Lower leg skin (tissue), 4 donors: Measurements from ENCODE around the gene ANKDD1B. TPM values are rescaled to one million over a fixed set of nuclear protein-coding genes. Genes with fewer than 3 reads are reported as not detected.

Experiments used
- DNase-seq, 2 donors: peaks; one replicate each; pipeline ENCODE4 v3.0.0-alpha.2; 2019; ENCODE audit warnings: low spot score in 2 of 2
- H3K4me3 ChIP-seq: fragments of 200-600 bp; sonication (generic); 2 replicates; pipeline ENCODE4 v1.5.1; 2017; ENCODE audit warnings: mild to moderate bottlenecking, low read depth; ENCODE audit not compliant: poor library complexity, severe bottlenecking
- CTCF ChIP-seq, 3 donors: fragments of 450-650 bp; IDR thresholded peaks; one replicate each; pipeline ENCODE4 v1.5.1; 2016; ENCODE audit warnings: antibody characterized with exemption in 3 of 3, mild to moderate bottlenecking in 3 of 3, moderate library complexity in 2 of 3
- POLR2A ChIP-seq, 2 donors: fragments of 450-650 bp; IDR thresholded peaks; one replicate each; pipeline ENCODE4 v1.6.1; 2016 to 2017; ENCODE audit warnings: antibody characterized with exemption in 2 of 2, mild to moderate bottlenecking in 1 of 2, moderate library complexity in 1 of 2
- WGBS, 2 donors: methylation state at CpG; one replicate each; pipeline ENCODE4 v1.1.5; 2018; 5-methylcytosine and 5-hydroxymethylcytosine counted together
- intact Hi-C: fragments of 100-400 bp; cut with DNase I; formaldehyde crosslinking; loops from one replicate; pipeline ENCODE4 v1.15.0; 2023; ENCODE audit warnings: low total_unique reads
- total RNA-seq, 4 donors: library from RNA; depleted of rRNA; stranded (reverse); fragments of >200 nt; gene quantifications; one replicate each; pipeline ENCODE4 v1.1.0, GENCODE V29; 2016

ANKDD1B gene
- total RNA-seq, 4 donors from 2014 or later = 0.21 to 1.1 (median 0.45) TPM; not detected in 1

DNA sequence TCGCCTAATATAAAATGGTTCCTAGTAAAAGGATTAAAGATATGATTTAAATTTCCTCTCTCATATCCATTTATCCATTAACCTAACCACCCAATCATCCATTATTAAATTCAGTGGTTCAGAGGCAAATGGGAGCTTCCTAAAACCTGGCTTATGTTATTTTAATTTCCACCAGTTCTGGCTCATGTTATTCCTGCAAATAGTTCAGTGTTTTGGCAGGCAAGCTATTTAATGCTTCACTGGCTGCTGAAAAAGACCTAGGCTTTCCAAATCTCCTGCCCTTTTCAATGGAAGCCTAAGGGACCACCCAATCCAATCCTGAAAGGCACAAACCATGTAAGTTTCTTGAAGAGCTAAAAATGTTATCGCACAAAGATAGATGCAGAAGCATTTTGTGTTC, 53.7 kb downstream of the ANKDD1B start:
- intact Hi-C loops = no loop called here
- no peak for DNase-seq
- WGBS, 2 donors = 86 to 94% methylated on average over 2 of the region's 2 CpGs
- TF ChIP-seq CTCF (IDR thresholded peaks at IDR 0.05) (no peak), POLR2A (IDR thresholded peaks at IDR 0.05) (no peak)
- H3K4me3 ChIP-seq = no peak overlapping the region

- TF ChIP-seq CTCF (IDR thresholded peaks at IDR 0.05) (no peak), POLR2A (IDR thresholded peaks at IDR 0.05) (no peak)
- no peak overlapping the region for H3K4me3 ChIP-seq
- no peak for DNase-seq
- intact Hi-C loops = no loop called here
- 68 to 94% methylated on average over 6 of the region's 6 CpGs for WGBS, 2 donors
These were observed 55.5 kb downstream of the ANKDD1B start for GRCh38 chr5:75666801-75667200.

GRCh38 chr5:75667586-75667985, 56.3 kb downstream of the ANKDD1B start:
- intact Hi-C loops = no loop called here
- H3K4me3 ChIP-seq = no peak overlapping the region
- no peak for DNase-seq
- TF ChIP-seq CTCF (IDR thresholded peaks at IDR 0.05) (no peak), POLR2A (IDR thresholded peaks at IDR 0.05) (no peak)
- WGBS, 2 donors = 50 to 57% methylated on average over 2 of the region's 2 CpGs

GRCh38 chr5:75668445-75668844, 57.2 kb downstream of the ANKDD1B start:
- 82 to 92% methylated on average over 2 of the region's 2 CpGs for WGBS, 2 donors
- intact Hi-C loops = no loop called here
- H3K4me3 ChIP-seq = no peak overlapping the region
- DNase-seq = no peak
- no peak for TF ChIP-seq POLR2A (IDR thresholded peaks at IDR 0.05)
- no peak for TF ChIP-seq CTCF (IDR thresholded peaks at IDR 0.05)

- no peak overlapping the region for H3K4me3 ChIP-seq
- WGBS, 2 donors = 30 to 49% methylated on average over 10 of the region's 10 CpGs
- no peak for DNase-seq
- TF ChIP-seq CTCF (IDR thresholded peaks at IDR 0.05) = no peak
- no peak for TF ChIP-seq POLR2A (IDR thresholded peaks at IDR 0.05)
- intact Hi-C loops = no loop called here
These were observed 57.9 kb downstream of the ANKDD1B start for GRCh38 chr5:75668977-75669689.

- 81 to 87% methylated on average over 3 of the region's 3 CpGs for WGBS, 2 donors
- intact Hi-C loops = no loop called here
- no peak for DNase-seq
- no peak for TF ChIP-seq CTCF (IDR thresholded peaks at IDR 0.05)
- no peak for TF ChIP-seq POLR2A (IDR thresholded peaks at IDR 0.05)
- H3K4me3 ChIP-seq = no peak overlapping the region
These were observed 59.3 kb downstream of the ANKDD1B start for GRCh38 chr5:75670577-75670976.
